GM19240 (cell line): ENCODE results near the gene TP53TG3D.
"Not testable (repeated sequence)": the region's sequence is repeated elsewhere in the genome, so short reads cannot be mapped to it uniquely, and the experiment has no call there.

ENCODE experiments used
- DNase-seq: peaks from one replicate; pipeline ENCODE4 v3.0.0; 2011; ENCODE audit warnings: low spot score; ENCODE audit not compliant: insufficient read length

Gene TP53TG3D, protein sequence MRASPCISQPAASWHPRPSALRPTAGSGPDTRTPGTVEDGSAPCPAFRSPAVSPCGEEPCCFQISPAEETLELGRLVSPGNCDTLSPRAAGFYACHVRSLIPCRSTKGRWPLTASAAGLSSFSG

GRCh38 chr16:32252986-32253385 lies at the start of gene TP53TG3D:
Gene TP53TG3D (plus strand): TSS chr16:32253286. CDS start chr16:32253354, 68 bp downstream.
- not testable (repeated sequence) for DNase-seq

DNA sequence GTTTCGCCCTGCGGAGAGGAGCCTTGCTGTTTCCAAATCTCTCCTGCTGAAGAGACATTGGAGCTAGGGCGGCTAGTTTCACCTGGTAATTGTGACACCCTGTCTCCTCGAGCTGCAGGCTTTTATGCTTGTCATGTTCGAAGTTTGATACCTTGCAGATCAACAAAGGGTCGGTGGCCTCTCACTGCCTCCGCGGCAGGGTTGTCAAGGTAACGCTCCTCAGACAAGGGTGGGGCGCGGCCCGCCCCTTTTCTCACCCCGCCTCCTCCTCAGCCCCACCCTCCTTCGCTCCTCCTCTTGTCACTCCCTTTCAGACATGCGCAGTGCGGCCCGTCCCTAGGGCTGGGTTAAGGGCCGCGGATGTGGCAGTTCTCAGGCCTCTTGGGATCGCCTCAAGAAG lies 421 bp downstream of the TP53TG3D start:
- not testable (repeated sequence) for DNase-seq

- not testable (repeated sequence) for DNase-seq
Measured at GRCh38 chr16:32261526-32261925, 8.4 kb downstream of the TP53TG3D start.

DNA sequence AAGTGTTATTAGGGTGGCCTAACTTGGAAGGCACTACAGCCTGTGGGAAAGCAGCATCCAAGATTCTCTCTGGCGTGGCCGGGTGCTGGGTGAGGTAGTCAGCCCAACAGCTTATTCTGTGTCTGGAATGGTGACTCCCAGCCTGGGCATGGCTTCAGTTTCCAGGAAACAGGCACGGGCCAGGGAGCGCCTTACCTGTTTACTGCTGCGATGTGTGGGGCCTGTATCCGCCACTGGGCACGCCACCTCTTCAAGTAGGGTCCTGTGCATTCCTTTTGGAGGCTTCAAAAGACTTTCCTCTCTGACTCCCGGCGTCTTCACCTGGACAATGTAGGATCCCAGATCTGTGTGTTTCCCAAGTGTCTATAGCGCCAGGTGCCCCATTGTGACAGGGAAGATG lies 10.5 kb downstream of the TP53TG3D start:
- not testable (repeated sequence) for DNase-seq

- DNase-seq = not testable (repeated sequence)
Measured at GRCh38 chr16:32281910-32282309, 28.8 kb downstream of the TP53TG3D start.

DNA sequence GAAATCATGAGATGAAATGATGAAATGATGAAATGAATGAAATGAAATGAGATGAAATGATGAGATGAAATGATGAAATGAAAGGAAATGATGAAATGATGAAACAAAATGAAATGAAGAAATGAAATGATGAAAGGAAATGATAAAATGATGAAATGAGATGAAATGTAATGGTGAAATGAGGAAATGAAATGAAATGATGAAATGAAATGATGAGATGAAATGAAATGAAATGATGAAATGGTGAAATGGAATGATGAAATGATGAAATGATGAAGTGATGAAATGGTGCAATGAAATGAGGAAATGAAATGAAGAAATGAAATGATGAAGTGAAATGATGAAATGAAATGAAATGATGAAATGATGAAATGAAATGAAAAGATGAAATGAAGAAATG lies 29.9 kb downstream of the TP53TG3D start:
- DNase-seq = not testable (repeated sequence)

DNA sequence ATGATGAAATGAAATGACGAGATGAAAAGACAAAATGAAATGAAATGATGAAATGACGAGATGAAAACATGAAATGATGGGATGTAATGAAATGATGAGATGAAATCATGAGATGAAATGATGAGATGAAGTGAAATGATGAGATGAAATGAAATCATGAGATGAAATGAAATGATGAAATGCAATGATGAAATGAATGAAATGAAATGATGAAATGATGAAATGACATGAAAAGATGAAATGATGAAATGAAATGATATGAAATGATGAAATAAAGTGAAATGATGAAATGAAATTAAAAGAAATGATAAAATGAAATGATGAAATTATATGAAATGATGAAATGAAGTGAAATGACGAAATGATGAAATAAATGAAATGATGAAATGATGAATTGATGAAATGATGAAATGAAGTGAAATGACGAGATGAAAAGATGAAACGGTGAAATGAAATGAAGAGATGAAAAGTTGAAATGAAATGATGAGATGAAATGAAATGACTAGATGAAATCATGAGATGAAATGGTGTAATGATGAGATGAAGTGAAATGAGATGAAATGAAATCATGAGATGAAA lies 30.9 kb downstream of the TP53TG3D start:
- DNase-seq = not testable (repeated sequence)

DNA sequence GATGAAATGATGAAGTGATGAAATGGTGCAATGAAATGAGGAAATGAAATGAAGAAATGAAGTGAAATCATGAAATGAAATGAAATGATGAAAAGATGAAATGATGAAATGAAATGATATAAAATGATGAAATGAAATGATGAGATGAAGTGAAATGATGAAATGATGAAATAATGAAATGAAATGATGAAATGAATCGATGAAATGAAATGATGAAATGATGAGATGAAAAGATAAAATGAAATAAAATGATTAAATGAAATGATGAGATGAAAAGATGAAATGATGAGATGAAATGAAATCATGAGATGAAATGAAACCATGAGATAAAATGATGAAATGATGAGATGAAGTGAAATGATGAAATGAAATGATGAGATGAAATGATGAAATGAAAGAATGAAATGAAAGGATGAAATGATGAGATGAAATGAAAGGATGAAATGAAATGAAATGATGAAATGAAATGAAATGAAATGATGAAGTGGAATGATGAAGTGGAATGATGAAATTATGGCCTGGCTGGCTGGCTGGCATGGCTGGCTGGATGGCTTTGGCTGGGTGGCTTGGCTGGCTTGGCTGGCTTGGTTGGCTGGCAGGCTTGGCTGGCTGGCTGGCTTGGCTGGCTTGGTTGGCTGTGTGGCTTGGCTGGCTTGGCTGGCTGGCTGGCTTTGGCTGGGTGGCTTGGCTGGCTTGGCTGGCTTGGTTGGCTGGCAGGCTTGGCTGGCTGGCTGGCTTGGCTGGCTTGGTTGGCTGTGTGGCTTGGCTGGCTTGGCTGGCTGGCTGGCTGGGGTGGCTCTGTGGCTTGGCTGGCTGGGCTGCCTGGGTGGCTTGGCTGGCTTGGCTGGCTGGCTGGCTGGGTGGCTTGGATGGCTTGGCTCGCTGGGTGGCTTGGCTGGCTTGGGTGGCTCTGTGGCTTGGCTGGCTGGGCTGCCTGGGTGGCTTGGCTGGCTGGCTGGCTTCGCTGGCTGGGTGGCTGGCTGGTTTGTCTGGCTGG lies 32.0 kb downstream of the TP53TG3D start:
- not testable (repeated sequence) for DNase-seq

GRCh38 chr16:32286193-32286592 lies 33.1 kb downstream of the TP53TG3D start:
- not testable (repeated sequence) for DNase-seq

DNA sequence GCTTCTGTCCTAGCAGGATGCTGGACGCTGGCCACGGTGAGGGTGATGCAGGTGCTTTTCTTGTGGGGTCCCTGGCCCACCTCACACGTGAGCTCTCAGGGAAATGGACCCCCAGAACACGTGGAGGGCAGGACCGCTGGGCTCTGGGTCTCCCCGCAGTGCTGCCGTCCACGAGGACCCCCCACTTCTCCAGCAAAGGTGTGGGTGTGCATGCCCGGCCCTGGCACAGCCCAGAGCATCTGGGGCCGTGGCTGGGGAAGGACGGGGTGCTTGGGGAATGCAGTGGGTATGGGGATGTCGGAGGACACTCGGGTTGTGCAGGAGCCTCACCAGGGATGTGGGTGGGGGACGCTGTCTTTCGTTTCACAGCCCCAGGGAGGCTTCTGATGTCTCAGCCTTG lies 34.7 kb downstream of the TP53TG3D start:
- not testable (repeated sequence) for DNase-seq

DNA sequence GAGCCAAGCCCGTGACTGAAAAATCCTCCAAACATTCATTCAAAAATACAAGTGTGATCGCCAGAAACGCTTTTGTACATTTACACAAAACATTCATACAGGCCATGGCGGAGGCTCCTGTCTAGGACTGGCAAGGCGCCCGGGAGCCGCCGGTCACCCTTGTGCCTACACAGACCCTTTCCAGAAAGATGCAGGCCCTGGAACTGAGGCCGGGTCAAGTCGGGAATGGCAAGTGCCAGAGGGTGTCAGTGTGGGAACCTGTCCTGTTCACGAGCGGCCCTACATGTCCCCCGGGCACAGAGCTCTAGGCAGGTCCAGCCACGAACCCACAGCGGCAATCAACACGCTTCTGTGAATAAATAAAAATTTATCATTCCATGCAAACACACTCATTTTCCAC lies 36.1 kb downstream of the TP53TG3D start:
- DNase-seq = not testable (repeated sequence)

DNA sequence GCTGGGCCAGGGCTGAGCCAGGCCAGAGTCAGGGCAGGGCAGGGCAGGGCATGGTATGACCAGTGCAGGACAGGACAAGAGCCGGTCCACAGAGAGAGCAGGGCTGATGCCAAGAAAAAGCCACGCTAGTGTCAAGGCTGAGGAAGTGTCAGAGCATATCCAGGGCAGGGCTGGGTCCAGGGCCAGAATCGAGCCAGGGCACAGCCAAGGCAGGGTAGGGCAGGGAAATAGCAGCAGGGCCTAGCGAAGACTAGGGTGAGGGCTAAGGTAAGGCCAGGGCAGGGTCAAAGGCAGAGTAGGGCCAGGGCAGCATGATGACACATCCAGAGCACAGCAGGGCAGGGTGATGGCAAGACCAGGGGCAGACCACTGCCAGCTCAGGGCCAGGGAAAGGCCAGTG lies 49.7 kb downstream of the TP53TG3D start:
- DNase-seq = not testable (repeated sequence)
